ENCODE measurements around the gene HOXB4. TPM values are rescaled to one million over a fixed set of nuclear protein-coding genes. Genes with fewer than 3 reads are reported as not detected.
A peak's percentile ranks its signal among the peaks of the same experiment; 100 is the strongest.

The HOXB4 gene
- 0.03 TPM in 2 replicates for polyA plus RNA-seq (2012; rRNA removed)
- polyA plus RNA-seq (2012; cell fraction: cytosol; rRNA removed) = 0.03 TPM in 2 replicates
- polyA plus RNA-seq (2012; cell fraction: nucleus; rRNA removed) = 0.04 and 0.05 TPM in 2 replicates

DNA sequence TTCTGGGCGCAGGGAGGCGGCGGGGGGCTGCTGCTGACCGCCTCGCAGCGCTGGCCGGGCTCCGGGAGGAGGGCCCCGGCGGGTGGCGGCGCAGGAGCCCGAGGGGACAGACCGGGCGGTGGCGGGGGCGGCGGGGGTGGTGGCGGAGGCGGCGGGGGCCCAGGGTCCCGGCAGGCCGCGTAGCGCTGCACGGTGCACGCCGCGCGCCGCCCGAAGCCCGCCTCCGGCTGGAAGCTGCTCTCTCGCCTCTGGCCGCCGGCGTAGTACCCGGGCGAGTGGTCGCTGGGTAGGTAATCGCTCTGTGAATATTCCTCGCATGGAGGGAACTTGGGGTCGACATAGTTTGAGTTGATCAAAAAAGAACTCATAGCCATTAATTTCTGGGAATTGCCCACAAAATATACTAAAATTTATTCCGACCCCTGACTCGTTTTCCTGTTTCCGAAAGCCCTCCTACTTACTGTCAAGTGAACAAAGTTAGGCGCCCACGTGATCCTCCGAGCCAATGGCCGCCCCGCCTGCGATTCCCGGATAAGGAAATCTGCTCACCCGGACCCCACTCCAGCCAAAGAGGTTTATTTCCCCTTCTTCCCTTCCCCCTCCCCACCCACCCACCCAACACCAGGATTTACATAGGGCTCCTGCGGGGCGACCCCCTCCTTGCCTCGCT lies at the start of gene HOXB4:
Gene HOXB4 (minus strand): TSS at position 405 of the 670 bp plus-strand sequence. CDS start 31 bp downstream, at position 374.
- DNase-seq = no peak
- Histone ChIP-seq H3K4me2 (no peak within 1 kb of the TSS), H3K9me2 (no peaks in the 10 kb centered on the region), H3F3A (replicated peaks; ENCODE audit: insufficient read depth) (peaks cover 4% of the 10 kb centered on the region), H3K4me1 (ENCODE audit: control insufficient read depth in 1 of 2, insufficient read depth in 2 of 2, low read depth in 1 of 2, low read length in 1 of 2) (no peaks in the 10 kb centered on the region; a peak in 1 of 4 replicates), H3K9ac (no peak within 1 kb of the TSS), H4K20me1 (ENCODE audit: insufficient read depth) (peaks cover 9% of the 10 kb centered on the region; the same call in 1 of the 2 replicates), H3K4me3 (ENCODE audit: low read depth in 2 of 2, low read length in 1 of 2) (no peak within 1 kb of the TSS), H3K36me3 (replicated peaks in 1 of 2; ENCODE audit: control insufficient read depth in 1 of 2, insufficient read depth in 2 of 2, low read length in 1 of 2) (no peaks in the 10 kb centered on the region), H3K27ac (ENCODE audit: low read depth in 2 of 2, low read length in 1 of 2) (no peak within 1 kb of the TSS), H3K9me3 (no peaks in the 10 kb centered on the region), H3K79me2 (ENCODE audit: insufficient read depth) (no peaks in the 10 kb centered on the region), H3K27me3 (ENCODE audit: insufficient read depth) (peaks cover 94% of the 10 kb centered on the region), H2AFZ (ENCODE audit: low read depth) (no peak within 1 kb of the TSS)
- CTCF ChIA-PET = interaction anchor here (1.5 kb wide), 1 partner anchor 16 kb away, joined by 3 read pairs; no protein-coding TSS in a partner anchor
- TF ChIP-seq, protein P1, sequence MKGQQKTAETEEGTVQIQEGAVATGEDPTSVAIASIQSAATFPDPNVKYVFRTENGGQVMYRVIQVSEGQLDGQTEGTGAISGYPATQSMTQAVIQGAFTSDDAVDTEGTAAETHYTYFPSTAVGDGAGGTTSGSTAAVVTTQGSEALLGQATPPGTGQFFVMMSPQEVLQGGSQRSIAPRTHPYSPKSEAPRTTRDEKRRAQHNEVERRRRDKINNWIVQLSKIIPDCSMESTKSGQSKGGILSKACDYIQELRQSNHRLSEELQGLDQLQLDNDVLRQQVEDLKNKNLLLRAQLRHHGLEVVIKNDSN (IDR thresholded peaks at IDR 0.05; ENCODE audit: borderline replicate concordance, low read depth) = peak; percentile 74; the same call in 1 of the 2 replicates
- TF ChIP-seq RXRA (IDR thresholded peaks at IDR 0.05; ENCODE audit: borderline replicate concordance, low read depth) = no peak
- 21% methylated on average over 49 of the region's 58 CpGs for WGBS (ENCODE audit: low lambda C conversion rate)
- POLR2A ChIA-PET = no interaction called here

- H2AFZ ChIP-seq (ENCODE audit: low read depth) = no peak overlapping the region
- no peak overlapping the region for H3K4me3 ChIP-seq (ENCODE audit: low read depth in 2 of 2, low read length in 1 of 2)
- ChIA-PET POLR2A (no interaction called here), CTCF (interaction anchor here (1.1 to 7.6 kb wide), 5 partner anchors 9 to 257 kb away, joined by 3 to 50 read pairs (median 4); no protein-coding TSS in a partner anchor)
- peaks cover 3% of the 10 kb centered on the region; the same call in 1 of the 2 replicates for H4K20me1 ChIP-seq (ENCODE audit: insufficient read depth)
- no peak overlapping the region for H3K4me2 ChIP-seq
- TF ChIP-seq NFIC (IDR thresholded peaks at IDR 0.05; ENCODE audit: borderline replicate concordance) = no peak
- peaks cover 98% of the 10 kb centered on the region for H3K27me3 ChIP-seq (ENCODE audit: insufficient read depth)
- H3K79me2 ChIP-seq (ENCODE audit: insufficient read depth) = no peaks in the 10 kb centered on the region
- no peaks in the 10 kb centered on the region for H3F3A ChIP-seq (replicated peaks; ENCODE audit: insufficient read depth)
- 10% methylated on average over 5 of the region's 5 CpGs for WGBS (ENCODE audit: low lambda C conversion rate)
- no peak overlapping the region for H3K9ac ChIP-seq
- H3K27ac ChIP-seq (ENCODE audit: low read depth in 2 of 2, low read length in 1 of 2) = no peak overlapping the region
- no peaks in the 10 kb centered on the region for H3K36me3 ChIP-seq (replicated peaks in 1 of 2; ENCODE audit: control insufficient read depth in 1 of 2, insufficient read depth in 2 of 2, low read length in 1 of 2)
- no peaks in the 10 kb centered on the region for H3K9me3 ChIP-seq
- H3K4me1 ChIP-seq (ENCODE audit: control insufficient read depth in 1 of 2, insufficient read depth in 2 of 2, low read depth in 1 of 2, low read length in 1 of 2) = no peaks in the 10 kb centered on the region
- no peaks in the 10 kb centered on the region for H3K9me2 ChIP-seq
- DNase-seq = no peak
Measured at GRCh38 chr17:48627118-48627597, 49.0 kb upstream of the HOXB4 start.

DNA sequence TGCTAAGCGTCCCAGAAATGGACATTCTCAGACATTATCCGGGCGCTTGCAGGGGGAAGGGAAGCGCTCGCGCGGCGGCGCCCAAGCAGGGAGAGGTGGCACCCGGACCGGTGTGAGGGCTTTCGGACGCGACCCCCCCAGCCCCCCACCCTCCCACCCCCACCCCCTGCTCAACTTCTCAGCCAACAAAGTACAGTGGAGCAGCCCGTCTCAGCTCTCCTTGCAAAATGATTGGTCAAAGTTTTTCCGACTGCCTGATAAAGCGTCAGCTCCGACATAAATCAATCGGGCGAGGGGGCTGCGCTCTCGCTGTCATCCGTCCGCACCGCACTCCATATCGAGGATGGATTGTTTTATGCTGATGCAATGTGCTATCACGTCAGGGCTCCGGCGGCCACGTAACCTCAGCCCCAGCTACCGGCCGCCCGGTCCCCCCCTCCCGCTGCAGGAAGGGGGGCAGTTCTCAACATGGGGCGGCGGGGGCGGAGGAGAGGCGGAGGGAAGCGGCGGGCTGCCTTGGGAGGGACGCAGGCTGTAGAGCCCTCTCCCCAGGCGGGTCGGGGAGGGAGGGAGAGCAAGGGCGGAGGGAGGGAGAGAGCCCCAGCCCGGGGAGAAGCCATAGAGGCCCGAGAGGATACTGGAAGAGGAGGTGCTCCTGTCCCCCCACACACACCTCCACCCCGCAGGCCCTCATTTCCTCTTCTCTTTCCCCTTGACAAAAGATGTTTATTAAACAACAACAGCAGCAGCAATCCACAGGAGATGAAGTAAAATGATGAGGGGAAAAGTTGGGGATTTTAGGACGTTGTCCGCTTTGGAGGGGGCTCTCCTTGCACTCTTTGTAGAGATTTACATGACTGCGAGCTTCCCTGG lies 48.3 kb upstream of the HOXB4 start, which contains the start of gene HOXB9:
Gene HOXB9 (minus strand): TSS at position 114 of the 873 bp plus-strand sequence. CDS start 89 bp downstream, at position 25.
- 2% methylated on average over 22 of the region's 50 CpGs for WGBS (ENCODE audit: low lambda C conversion rate)
- Histone ChIP-seq H3K9me2 (no peaks in the 10 kb centered on the region), H3K27ac (ENCODE audit: low read depth in 2 of 2, low read length in 1 of 2) (no peak within 1 kb of the TSS), H3F3A (replicated peaks; ENCODE audit: insufficient read depth) (no peaks in the 10 kb centered on the region), H3K9me3 (no peaks in the 10 kb centered on the region), H3K4me3 (ENCODE audit: low read depth in 2 of 2, low read length in 1 of 2) (no peak within 1 kb of the TSS), H2AFZ (ENCODE audit: low read depth) (peak within 1 kb of the TSS; percentile 60), H3K36me3 (replicated peaks in 1 of 2; ENCODE audit: control insufficient read depth in 1 of 2, insufficient read depth in 2 of 2, low read length in 1 of 2) (no peaks in the 10 kb centered on the region), H3K4me2 (peak within 1 kb of the TSS; percentile 70), H4K20me1 (ENCODE audit: insufficient read depth) (peaks cover 3% of the 10 kb centered on the region; the same call in 1 of the 2 replicates), H3K27me3 (ENCODE audit: insufficient read depth) (peaks cover 98% of the 10 kb centered on the region), H3K79me2 (ENCODE audit: insufficient read depth) (no peaks in the 10 kb centered on the region), H3K9ac (no peak within 1 kb of the TSS), H3K4me1 (ENCODE audit: control insufficient read depth in 1 of 2, insufficient read depth in 2 of 2, low read depth in 1 of 2, low read length in 1 of 2) (no peaks in the 10 kb centered on the region)
- no peak for DNase-seq
- ChIA-PET CTCF (interaction anchor here (0.9 to 7.6 kb wide), 11 partner anchors 8 to 382 kb away, joined by 3 to 50 read pairs (median 4); no protein-coding TSS in a partner anchor), POLR2A (no interaction called here)
- TF ChIP-seq ELF1 (IDR thresholded peaks at IDR 0.05) = no peak
- TF ChIP-seq TEAD4 (IDR thresholded peaks at IDR 0.05; ENCODE audit: borderline replicate concordance, insufficient read depth) = no peak
- TF ChIP-seq SIN3A (IDR thresholded peaks at IDR 0.05; ENCODE audit: borderline replicate concordance, low read depth, low read length) = no peak
- peak; percentile 85; the same call in 1 of the 2 replicates for TF ChIP-seq EZH2phosphoT487 (IDR thresholded peaks at IDR 0.05; ENCODE audit: borderline replicate concordance, low read depth)

All from SK-N-SH (cell line).